GM19468 (cell line): ENCODE measurements around the gene METTL4.
"Not testable (repeated sequence)": the region's sequence is repeated elsewhere in the genome, so short reads cannot be mapped to it uniquely, and the experiment has no call there.

ENCODE experiments used
- ATAC-seq: cut with Tn5 transposase; IDR thresholded peaks from one replicate; pipeline ENCODE4 v1.9.1; 2021; ENCODE audit warnings: mild to moderate bottlenecking, moderate library complexity, moderate number of reproducible peaks; ENCODE audit not compliant: unreplicated experiment; ENCODE audit errors: extremely low read depth

METTL4 gene

DNA sequence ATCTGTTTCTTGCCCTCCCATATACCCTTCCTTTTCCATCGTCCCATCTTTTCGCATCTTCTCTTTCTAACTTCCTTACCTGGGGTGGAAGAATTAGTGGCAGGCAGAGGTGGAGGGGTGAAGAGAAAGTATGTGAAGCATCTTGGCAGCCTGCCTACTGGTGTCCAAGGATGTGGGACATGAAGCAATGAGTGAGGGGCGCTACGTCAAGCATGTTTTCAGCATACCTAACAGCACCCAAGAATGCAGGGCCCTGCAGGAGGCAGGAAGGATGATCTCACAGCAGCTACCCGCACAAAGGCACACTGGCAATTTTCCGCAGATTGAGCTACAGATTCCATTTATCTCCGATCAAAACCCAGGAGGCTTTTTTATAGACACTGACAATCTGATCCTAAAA, 42.2 kb downstream of the METTL4 start:
- ATAC-seq = no peak

DNA sequence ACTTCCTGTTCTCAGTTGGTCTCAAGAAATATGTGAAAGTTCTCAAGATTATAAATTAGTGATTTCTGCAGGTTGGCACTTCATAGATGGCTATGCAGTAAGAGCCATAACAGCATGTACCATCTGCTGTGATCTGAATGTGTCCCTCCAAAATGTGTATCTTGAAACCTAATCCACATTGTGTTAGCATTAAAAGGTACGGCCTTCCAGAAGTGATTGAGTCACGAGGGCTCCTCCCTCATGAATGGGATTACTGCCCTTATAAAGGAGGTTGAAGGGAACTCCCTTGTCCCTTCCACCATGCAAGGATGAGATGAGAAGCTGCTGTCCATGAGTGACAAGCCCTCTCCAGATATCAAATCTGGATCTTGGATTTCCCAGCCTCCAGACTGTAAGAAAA, 45.0 kb downstream of the METTL4 start:
- ATAC-seq = no peak

DNA sequence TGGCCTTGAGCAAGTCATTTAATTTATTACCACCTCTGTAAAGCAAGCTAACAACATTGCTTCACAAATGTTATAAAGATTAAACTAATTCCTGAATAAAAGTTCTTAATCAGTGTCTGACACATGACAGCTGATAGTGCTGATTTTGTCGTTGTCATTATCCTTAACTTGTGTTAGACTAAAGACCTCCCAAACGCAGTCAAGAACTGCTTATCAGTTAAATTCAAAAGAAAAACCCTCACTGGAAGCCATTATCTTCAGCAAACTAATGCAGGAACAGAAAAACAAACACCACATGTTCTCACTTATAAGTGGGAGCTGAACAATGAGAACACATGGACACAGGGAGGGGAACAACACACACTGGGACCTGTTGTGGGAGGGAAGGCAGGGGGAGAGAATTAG, 46.5 kb downstream of the METTL4 start:
- ATAC-seq = not testable (repeated sequence)

DNA sequence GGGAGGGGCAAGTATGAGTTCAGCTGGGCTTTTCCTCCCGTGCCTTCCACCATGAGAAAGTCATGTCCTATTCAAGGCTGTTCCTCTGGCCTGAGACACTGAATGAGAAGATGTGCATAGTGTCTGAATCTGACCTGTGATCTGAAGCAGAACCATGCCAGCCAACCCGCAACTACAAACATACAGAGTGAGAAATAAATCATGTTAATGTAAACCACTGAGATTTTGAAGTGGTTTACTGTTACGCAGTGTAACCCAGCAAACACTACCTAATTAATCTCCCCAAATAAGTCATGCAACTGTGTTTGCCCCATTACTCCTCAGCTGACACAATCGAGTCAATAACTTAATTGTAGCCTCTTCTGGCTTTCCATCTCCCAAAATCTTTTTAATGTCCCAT, 49.2 kb downstream of the METTL4 start:
- no peak for ATAC-seq

DNA sequence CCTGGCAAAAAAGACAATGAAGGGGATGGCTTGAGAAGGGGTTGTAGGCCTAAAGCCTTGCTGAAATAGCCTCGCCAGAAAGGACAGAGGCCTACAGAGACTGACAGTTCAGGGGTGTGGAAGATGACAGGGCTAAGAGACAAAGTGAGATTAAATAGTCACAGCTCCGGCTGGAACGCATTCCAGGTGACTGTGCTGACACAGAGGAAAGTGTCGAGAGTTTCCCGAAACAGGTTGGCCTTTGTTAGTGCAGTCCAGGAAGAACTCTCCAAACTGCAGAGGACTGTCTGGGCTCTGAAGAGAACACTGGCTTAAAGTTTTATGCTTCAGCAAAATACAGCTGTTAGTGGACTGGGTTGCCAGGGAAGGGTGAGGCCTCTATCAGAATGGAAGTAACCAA, 52.8 kb downstream of the METTL4 start:
- ATAC-seq = no peak

DNA sequence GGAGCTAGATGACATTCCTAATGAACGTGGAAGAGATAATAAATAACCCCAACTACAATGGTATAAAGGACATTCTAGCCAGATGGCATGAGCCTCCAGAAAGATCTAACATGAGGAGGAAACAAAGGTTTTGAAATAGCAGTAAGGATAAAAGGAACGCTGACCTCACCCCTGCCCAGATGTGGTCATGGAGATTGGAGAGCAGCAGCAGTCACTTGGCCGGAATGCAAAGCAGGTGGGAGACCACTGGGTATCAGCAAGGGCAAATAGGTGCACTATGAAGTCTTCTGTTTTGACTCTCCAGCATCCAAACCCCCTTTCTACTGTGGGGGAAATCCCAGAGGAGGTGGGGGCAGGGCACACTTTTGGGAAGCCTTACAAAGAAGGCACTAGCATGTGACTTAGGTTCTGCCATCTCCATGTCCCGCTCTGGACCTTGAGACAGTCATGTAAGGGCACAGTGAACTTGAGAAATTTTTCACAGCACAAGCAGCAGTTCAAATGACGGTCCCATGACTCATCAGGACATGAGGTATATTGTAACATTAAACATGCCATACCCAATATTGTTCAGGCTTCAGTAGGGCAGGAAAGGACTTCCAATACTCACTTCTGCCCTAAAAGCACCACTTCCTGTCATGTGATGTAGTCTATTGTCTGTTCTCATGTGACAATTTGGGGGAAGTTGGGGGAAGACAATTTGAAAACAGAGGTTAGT, 55.2 kb downstream of the METTL4 start:
- no peak for ATAC-seq

DNA sequence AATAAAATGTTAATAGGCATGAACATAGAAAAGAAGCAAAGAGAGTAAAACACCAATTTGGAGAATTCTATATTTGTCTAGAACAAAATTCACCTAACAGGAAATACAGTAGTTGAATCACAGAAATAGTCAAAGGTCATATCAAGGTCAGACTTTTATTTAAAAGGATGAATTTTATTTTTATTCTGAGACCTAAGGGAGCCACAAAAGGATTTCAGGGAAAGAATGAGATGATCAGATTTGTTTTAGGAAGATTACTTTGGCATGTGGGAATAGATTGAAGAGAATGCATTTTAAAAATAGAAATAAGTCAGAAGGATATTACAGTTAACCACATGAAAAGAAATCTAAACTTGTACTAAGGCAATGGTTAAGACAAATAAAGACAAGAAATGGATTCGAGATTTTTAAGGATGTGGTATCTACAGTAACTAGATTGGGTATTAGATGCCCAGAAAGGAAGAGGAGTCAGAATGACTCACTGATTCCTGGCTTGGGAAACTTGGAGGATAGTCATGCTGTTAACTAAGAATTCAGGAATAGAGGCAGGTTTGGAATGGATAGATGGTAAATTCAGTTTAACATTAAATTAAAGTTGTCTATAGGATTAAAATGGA, 56.0 kb downstream of the METTL4 start:
- no peak for ATAC-seq

DNA sequence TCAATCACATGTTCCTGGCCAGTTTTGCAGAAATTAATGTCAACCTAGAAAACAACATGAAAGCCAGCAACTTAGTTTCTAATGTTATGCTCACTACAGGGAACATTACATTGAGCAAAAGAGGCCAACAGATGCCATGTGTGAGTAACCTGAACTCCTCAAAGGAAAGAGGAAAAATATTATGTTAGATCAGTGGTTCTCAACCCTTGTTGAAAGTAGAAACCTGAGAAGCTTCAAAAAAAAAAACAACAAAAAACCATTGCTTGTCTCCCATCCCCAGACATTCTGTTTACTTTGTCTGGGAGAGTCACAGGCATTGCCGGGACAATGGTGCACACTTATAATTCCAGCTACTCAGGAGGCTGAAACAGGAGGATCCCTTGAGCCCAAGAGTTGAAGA, 57.7 kb downstream of the METTL4 start:
- no peak for ATAC-seq

DNA sequence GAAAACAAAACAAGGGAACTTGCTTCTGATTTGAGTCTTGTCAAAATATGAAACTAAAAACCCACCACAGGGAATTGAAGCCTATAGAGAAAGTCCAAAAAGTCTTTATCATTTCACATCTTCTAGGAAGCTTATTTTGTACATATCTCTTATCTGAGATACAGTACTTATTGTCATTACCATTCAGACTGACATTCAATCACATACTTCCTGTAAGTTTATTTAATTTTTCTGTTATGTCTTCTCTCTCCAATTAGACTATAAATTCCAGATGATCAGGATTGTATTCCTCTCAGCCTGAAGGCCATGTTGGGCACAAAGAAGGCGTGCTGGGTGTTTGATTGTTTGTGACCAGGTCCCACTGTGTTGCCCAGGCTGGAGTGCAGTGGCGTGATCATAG, 59.2 kb downstream of the METTL4 start:
- no peak for ATAC-seq

DNA sequence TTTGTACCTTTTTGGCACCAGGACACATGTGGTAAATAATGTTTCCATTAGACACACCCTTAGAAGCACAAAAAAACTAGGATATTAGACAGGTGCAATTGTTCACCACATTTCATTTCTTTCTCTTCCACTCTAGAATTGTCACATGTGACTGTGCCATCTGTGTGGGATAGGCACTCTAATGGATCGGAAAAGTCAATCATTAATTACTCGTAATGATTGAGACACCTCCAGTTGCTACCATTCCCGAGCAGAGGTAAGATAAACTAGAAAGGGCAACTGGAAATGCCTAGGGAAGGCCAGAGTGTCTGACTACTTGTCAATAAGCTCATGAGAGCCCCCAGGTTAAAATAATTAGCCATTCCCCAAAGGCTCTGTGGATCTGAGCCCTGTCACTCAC, 59.9 kb downstream of the METTL4 start:
- no peak for ATAC-seq

DNA sequence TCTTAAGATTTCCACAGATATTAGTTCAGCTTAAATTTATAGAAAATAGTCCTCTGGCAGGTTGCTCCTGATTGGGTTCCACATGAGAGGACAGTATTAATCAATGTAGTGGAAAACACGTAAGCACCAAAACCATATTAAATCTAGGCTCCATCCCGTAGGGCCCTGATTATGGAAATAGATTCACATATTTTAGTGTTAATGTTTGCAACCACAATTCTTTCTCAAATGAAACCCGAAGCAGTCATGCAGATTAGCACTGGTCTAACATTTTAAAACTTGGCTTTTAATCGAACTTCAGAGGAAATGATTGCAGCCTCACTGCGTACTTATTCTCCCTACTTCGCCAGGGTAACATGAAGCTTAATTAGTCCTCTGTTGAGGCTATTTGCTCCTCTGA, 60.9 kb downstream of the METTL4 start:
- ATAC-seq = no peak

DNA sequence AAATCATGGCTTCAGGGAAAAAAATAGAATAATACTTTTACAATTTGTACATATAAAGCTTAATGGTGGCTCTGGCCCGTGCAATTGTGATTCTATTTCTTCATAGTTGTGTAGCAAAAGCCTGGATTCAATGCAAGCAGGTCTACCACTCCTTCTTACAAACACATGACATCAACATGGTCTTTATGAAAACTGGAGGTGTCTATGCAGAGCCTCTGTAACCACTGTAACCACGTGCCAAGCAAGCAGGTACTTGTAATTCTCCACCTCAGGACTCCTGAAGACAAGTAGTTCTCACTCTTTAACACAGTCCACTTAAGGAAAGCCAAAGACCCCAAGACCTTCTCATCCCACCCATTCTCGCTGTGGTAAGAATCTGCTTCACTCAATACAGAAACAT, 62.6 kb downstream of the METTL4 start:
- no peak for ATAC-seq

DNA sequence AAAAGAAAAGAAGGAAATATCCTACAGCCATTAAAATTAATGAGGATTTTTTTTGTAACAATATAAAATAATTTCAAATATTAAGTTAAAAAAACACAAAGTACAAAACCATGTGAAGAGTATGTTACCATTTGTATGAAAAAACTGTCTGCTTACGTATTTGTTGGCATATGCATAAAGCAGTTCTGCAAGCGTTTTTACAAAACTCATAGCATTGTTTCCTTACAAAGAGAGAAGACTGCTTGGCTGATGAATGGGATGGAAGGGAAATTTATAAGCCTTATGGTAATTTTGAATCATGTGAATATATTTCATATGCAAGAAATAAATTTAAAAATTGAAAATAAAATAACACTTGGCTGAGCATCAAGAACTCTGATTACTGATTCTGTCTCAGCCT, 63.1 kb downstream of the METTL4 start:
- no peak for ATAC-seq

DNA sequence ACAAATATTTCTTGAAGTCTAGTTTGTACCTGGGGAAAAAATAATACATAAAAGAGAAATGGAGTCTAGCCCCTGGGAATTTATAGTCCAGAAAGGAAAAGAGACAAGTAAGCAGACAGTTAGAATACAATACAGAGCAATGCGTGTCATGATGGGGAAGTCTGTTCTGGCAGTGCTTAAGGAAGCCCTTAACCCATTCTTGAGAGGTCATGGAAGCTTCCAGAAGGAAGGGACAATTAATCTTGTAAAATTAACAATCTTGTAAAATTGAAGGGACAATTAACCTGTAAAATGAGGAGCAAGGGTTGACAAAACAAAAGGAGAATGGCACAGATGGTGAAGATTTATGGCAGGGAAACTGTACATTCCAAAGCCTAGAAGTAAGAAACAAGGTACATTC, 66.7 kb downstream of the METTL4 start:
- ATAC-seq = no peak

DNA sequence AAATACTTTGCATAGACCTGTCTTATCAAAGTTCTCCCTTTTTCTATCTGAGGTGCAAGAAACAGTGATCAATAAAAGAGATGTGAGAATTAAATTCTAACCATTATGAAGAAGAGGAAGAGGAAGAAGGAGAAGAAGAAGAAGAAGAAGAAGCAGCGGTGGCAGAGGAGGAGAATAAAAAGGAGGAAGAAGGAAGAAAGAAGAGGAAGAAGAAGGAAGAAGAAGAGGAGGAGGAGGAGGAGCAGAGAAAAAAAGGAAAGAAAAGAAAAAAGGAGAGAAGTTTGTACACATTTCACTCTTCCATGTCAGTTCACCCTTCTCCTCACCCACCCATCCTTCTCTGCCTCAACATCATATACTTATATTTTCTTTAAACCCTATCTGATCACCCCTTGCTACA, 68.4 kb downstream of the METTL4 start:
- ATAC-seq = no peak

DNA sequence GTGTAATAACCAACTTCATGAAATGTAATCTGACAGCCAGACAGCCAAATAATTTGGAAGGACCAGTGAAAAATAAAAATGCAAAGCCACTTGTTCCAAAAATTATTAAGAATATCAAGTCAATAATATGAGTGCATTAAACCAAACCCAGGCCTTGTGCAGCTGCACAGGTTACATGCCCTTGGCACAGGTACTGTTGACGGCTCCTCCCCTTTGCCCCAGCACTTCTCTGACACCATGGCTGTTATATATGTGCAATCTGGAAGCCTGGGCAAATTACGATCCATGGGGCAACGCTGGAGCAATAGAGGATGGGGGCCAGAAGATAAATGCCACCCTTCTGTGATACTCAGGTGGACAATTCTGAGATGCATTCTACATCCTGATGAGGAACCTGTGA, 68.9 kb downstream of the METTL4 start:
- ATAC-seq = no peak

DNA sequence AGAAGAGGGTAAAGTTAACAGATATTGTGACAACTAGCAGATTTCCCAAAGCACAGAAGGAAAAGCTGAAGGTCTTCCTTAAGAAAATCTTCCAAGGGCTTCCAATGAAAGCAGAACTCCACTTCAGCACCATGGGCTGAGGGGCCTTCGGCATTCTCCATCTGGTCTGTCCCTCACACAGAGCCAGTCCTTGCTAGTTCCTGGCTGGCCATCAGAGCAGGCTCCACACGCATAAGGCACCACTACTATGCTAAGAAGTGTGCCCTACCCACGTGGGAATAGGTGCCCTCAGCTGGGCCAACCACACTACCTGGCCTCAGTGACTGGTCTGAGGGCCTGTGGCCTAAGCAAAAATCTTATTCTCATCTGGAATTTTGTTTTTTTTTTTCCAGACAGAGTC, 73.5 kb downstream of the METTL4 start:
- ATAC-seq = no peak

DNA sequence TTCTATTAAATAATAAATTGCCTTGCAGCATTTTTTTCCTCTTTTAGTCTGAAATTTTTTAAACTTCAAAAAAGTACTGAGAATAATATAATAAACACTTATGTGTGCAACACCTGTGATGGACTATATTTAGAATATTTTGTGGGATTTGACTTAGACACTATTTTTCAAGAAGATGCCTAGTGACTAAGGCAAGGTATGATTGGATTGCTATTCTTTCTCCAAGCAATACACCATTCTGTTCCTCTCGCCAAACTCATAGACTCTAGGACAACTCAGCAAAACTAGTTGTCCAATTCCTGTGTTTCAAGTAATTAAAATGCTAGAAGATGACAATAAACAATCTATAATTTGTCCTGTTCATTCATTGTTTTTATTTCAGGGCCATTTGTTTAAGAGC, 75.9 kb downstream of the METTL4 start:
- no peak for ATAC-seq

DNA sequence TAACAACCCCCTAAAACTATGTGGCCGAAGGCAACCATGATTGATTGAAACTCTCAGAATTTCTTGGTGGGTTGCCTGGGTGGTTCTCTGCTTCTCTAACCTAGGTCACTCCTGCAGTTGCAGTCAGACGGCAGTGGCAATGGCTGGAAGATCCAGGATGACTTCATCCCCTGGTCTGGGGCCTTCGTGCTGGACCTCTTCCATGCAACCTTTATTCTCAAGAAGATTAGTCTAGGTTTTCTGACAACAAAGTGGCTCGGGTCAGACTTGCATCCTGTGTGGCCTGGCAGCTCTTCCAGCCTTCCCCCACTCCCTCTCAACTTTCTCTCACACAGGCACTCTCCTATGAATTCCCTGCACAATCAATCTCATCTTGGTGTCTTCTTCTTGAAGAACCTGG, 76.4 kb downstream of the METTL4 start:
- ATAC-seq = no peak
